DND-41 (cell line): ENCODE data around the gene DTNB.

Experiments
- ATAC-seq: fragments of 200-7000 bp; cut with Tn5 transposase; 3 replicates; pipeline ENCODE4 v1.9.1; 2021; ENCODE audit warnings: low read depth; ENCODE audit not compliant: insufficient read depth
- DNase-seq: peaks from one replicate; pipeline ENCODE4 v3.0.0-alpha.2; 2020
- H2AFZ ChIP-seq: 2 replicates; pipeline ENCODE4 v1.6.0; 2012; ENCODE audit warnings: low read depth, low read length
- H3K27ac ChIP-seq: 2 replicates; pipeline ENCODE4 v1.5.1; 2012; ENCODE audit warnings: low read length, inconsistent platforms
- H3K27me3 ChIP-seq: fragments of 200-600 bp; sonication (generic); 2 replicates; pipeline ENCODE4 v1.6.0; 2012; ENCODE audit warnings: low read length, mild to moderate bottlenecking, inconsistent platforms; ENCODE audit not compliant: insufficient read depth, poor library complexity
- H3K36me3 ChIP-seq: 2 replicates; pipeline ENCODE4 v1.5.1; 2012; ENCODE audit warnings: low read length, inconsistent platforms; ENCODE audit not compliant: insufficient read depth
- H3K4me1 ChIP-seq: 2 replicates; pipeline ENCODE4 v1.5.1; 2012; ENCODE audit warnings: mild to moderate bottlenecking, low read length; ENCODE audit not compliant: insufficient read depth
- H3K4me2 ChIP-seq: 2 replicates; pipeline ENCODE4 v1.6.0; 2012; ENCODE audit warnings: mild to moderate bottlenecking, moderate library complexity, low read length, inconsistent platforms; ENCODE audit not compliant: insufficient read depth
- H3K4me3 ChIP-seq, 2 experiments: fragments of 200-600 bp in 1 of 2; shearing (Covaris generic) in 1 of 2; 2 replicates each; pipeline ENCODE4 v1.5.1; 2012 to 2016; ENCODE audit warnings: inconsistent platforms in 2 of 2, low read length in 2 of 2, mild to moderate bottlenecking in 2 of 2, low read depth in 1 of 2, moderate library complexity in 1 of 2
- H3K79me2 ChIP-seq: 2 replicates; pipeline ENCODE4 v1.6.0; 2012; ENCODE audit warnings: low read length, inconsistent platforms; ENCODE audit not compliant: insufficient read depth
- H3K9ac ChIP-seq: 2 replicates; pipeline ENCODE4 v1.6.0; 2012; ENCODE audit warnings: low read depth, mild to moderate bottlenecking, inconsistent platforms, low read length, moderate library complexity
- H3K9me3 ChIP-seq: 2 replicates; pipeline ENCODE4 v1.5.1; 2012; ENCODE audit warnings: low read length, moderate library complexity, mild to moderate bottlenecking, inconsistent platforms; ENCODE audit not compliant: insufficient read depth, severe bottlenecking
- H4K20me1 ChIP-seq: 2 replicates; pipeline ENCODE4 v1.6.0; 2012; ENCODE audit warnings: low read length; ENCODE audit not compliant: insufficient read depth
- EZH2 ChIP-seq: IDR thresholded peaks from 3 replicates; pipeline ENCODE4 v1.6.1; 2012; ENCODE audit warnings: borderline replicate concordance, low read depth, mild to moderate bottlenecking, moderate library complexity, low read length, inconsistent platforms; ENCODE audit not compliant: severe bottlenecking
- TF ChIP-seq, protein P1 (sequence below): IDR thresholded peaks from 2 replicates; pipeline ENCODE4 v1.5.1; 2012; ENCODE audit warnings: borderline replicate concordance, low read length, moderate library complexity, mild to moderate bottlenecking; ENCODE audit not compliant: poor library complexity, severe bottlenecking; ENCODE audit errors: extremely low read depth

DTNB gene

DNA sequence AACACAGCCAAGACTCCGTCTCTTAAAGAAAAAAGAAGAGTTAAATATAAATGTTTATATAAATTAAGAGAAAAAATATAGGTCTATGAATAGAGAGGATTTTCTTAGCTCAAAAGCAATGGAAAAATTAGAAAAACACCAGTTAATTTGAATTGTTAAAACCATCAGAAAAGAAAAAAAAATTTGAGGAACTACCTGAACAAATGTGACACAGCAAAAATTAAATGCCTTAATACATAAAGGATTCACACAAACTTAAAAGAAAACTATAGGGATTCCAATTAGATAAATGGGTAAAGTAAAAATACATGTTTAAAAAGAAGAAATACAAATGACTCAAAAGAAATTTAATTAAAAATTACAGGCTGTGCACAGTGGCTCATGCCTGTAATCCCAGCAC is 183.7 kb downstream of the DTNB start:
- H3K4me1 ChIP-seq, result no peaks in the 10 kb centered on the region
- TF ChIP-seq, protein P1, sequence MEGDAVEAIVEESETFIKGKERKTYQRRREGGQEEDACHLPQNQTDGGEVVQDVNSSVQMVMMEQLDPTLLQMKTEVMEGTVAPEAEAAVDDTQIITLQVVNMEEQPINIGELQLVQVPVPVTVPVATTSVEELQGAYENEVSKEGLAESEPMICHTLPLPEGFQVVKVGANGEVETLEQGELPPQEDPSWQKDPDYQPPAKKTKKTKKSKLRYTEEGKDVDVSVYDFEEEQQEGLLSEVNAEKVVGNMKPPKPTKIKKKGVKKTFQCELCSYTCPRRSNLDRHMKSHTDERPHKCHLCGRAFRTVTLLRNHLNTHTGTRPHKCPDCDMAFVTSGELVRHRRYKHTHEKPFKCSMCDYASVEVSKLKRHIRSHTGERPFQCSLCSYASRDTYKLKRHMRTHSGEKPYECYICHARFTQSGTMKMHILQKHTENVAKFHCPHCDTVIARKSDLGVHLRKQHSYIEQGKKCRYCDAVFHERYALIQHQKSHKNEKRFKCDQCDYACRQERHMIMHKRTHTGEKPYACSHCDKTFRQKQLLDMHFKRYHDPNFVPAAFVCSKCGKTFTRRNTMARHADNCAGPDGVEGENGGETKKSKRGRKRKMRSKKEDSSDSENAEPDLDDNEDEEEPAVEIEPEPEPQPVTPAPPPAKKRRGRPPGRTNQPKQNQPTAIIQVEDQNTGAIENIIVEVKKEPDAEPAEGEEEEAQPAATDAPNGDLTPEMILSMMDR, result no peak
- TF ChIP-seq EZH2, result no peak
- no peaks in the 10 kb centered on the region for H3K36me3 ChIP-seq
- H3K27me3 ChIP-seq, result no peaks in the 10 kb centered on the region
- no peak for ATAC-seq
- no peak overlapping the region for H3K4me2 ChIP-seq
- no peaks in the 10 kb centered on the region for H4K20me1 ChIP-seq
- no peak overlapping the region for H2AFZ ChIP-seq
- H3K27ac ChIP-seq, result no peak overlapping the region
- no peaks in the 10 kb centered on the region for H3K9me3 ChIP-seq
- no peak overlapping the region for H3K4me3 ChIP-seq
- no peaks in the 10 kb centered on the region for H3K79me2 ChIP-seq
- no peak for DNase-seq
- no peak overlapping the region for H3K9ac ChIP-seq

DNA sequence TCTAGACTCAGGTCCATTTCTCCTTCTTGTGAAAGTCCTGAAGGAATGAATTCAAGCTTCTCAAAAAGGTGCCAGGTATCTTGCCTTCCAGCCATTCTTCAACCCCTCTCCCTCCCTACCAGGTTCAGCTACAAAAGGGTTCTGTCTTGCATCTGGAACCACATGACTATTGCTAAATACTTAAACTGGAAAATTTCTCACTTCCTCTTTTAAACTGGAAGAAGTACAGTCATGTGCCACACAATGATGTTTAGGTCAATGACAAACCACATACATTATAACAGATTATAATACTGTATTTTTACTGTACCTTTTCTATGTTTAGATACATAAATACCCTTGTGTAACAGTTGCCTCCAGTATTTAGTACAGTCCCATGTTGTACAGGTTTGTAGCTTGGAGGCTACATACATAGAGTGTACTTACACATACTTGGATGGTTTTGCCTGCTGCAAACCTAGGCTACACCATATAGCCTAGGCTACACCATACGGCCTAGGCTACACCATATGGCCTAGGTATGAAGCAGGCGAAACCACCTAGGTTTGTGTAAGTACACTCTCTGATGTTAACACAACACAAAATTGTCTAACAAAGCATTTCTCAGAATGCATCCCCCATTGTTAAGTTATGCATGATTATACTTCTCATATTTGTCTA is 189.6 kb downstream of the DTNB start:
- no peak for DNase-seq

DNA sequence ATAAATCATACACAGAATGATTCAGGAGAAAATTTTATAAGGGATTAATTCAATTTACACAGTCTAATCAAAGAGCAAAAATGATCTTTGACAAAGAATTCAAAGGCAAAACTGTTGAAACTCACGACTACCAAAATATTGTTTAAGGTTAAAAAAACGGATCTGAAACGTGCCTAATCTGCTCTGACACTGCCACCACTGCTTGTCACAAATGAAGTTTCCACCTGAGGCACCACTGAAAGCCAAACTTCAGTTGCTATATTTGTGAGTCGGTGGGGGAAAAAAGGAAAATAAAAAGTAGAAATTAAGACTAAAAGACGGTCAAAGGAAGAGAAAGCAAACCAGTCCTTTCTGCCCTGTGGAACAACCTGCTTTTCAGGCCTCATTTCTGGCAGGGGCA is 191.0 kb downstream of the DTNB start:
- H3K27ac ChIP-seq, result no peak overlapping the region
- no peak overlapping the region for H2AFZ ChIP-seq
- no peak for ATAC-seq

More for the DNA sequence above, 189.6 kb downstream of the DTNB start:
- TF ChIP-seq, protein P1, result no peak
- TF ChIP-seq EZH2, result no peak
- Histone ChIP-seq H3K9ac (no peak overlapping the region), H3K79me2 (no peaks in the 10 kb centered on the region), H4K20me1 (no peaks in the 10 kb centered on the region), H3K27ac (no peak overlapping the region), H2AFZ (no peak overlapping the region), H3K4me1 (no peaks in the 10 kb centered on the region), H3K9me3 (no peaks in the 10 kb centered on the region), H3K27me3 (no peaks in the 10 kb centered on the region), H3K4me2 (no peak overlapping the region), H3K4me3 (no peak overlapping the region), H3K36me3 (0 out of 2 replicates have a peak, but pooled peaks cover 5% of the 10 kb centered on the region)
- no peak for ATAC-seq

More for the DNA sequence above, 191.0 kb downstream of the DTNB start:
- no peaks in the 10 kb centered on the region for H3K79me2 ChIP-seq
- no peaks in the 10 kb centered on the region for H3K4me1 ChIP-seq
- no peak for DNase-seq
- H3K9me3 ChIP-seq, result no peaks in the 10 kb centered on the region
- TF ChIP-seq, protein P1, result no peak
- TF ChIP-seq EZH2, result no peak
- no peaks in the 10 kb centered on the region for H3K27me3 ChIP-seq
- H3K9ac ChIP-seq, result no peak overlapping the region
- H3K4me3 ChIP-seq, result no peak overlapping the region
- H3K4me2 ChIP-seq, result no peak overlapping the region
- H4K20me1 ChIP-seq, result no peaks in the 10 kb centered on the region
- H3K36me3 ChIP-seq, result 0 out of 2 replicates have a peak, but pooled peaks cover 5% of the 10 kb centered on the region
